Right atrium auricular region (tissue), 2 donors: ENCODE data around the gene MPO. TPM values are rescaled to one million over a fixed set of nuclear protein-coding genes. Genes with fewer than 3 reads are reported as not detected.

Experiments
- DNase-seq: peaks from one replicate; pipeline ENCODE4 v3.0.0-alpha.2; 2019; ENCODE audit warnings: low spot score
- H3K27ac ChIP-seq, 2 donors: fragments of 200-600 bp; sonication (generic); 1 replicate in 1 of 2; 2 replicates in 1 of 2; pipeline ENCODE4 v1.5.1; 2016 to 2019
- H3K27me3 ChIP-seq, 2 donors: fragments of 200-600 bp; sonication (generic); one replicate each; pipeline versions ENCODE4 v1.5.1 to v1.6.0; 2017 to 2019
- H3K36me3 ChIP-seq: fragments of 200-600 bp; sonication (generic); one replicate; pipeline ENCODE4 v1.5.1; 2016
- H3K4me1 ChIP-seq, 2 donors: fragments of 200-600 bp; sonication (generic); one replicate each; pipeline versions ENCODE4 v1.5.1 to v1.6.0; 2017 to 2019
- H3K4me3 ChIP-seq, 2 donors: fragments of 200-600 bp; sonication (generic); 1 replicate in 1 of 2; 2 replicates in 1 of 2; pipeline ENCODE4 v1.5.1; 2017 to 2019; ENCODE audit warnings: mild to moderate bottlenecking in 1 of 2, moderate library complexity in 1 of 2
- H3K9me3 ChIP-seq, 2 donors: fragments of 200-600 bp; sonication (generic); one replicate each; pipeline ENCODE4 v1.5.1; 2019
- total RNA-seq, 2 donors: library from RNA; depleted of rRNA; stranded (reverse); fragments of >200 nt; gene quantifications; one replicate each; pipeline ENCODE4 v1.1.0, GENCODE V29; 2016
- TF ChIP-seq, protein P1 (sequence below), 2 donors: fragments of 200-600 bp; sonication (generic); IDR thresholded peaks; one replicate each; pipeline ENCODE4 v1.5.1; 2019; ENCODE audit warnings: antibody characterized with exemption in 2 of 2

The MPO gene
- total RNA-seq, 2 donors from 2014 or later, result 0.12 to 0.30 TPM

DNA sequence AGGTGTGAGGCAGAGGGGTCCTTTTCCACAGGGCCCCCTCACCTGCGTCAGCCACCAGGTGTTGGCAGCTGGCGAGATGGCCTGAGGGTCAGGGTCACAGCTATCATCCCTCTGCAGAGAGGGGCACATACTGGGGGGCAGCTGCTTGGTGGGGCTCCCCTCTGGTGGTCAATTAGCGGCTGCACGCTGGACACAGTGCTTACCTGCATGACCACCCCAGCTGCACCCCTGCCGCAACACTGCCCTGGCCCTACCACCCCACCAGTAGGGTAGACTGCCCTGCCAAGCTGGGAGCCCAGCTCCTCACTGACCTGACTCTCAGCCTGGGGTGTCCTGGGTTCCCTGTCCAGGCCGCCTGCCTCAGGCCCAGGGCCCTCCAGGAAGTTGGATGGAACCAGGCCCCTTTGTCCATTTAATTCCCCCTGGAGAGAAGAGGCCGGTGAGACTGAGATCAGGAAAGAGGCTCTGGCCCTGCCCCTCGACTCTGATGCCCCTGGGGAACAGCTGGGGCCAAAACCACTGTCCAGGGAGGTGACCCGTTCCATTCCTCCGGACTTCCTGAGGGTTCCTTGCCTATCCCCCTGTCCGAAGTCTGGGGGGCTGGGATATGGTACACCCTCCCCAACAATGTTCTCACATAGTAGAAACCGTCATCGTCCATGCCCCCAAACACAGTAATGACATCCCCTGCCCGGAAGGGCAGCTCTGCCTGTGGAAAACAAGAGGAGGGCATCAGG, 24.2 kb upstream of the MPO start:
- TF ChIP-seq, protein P1, sequence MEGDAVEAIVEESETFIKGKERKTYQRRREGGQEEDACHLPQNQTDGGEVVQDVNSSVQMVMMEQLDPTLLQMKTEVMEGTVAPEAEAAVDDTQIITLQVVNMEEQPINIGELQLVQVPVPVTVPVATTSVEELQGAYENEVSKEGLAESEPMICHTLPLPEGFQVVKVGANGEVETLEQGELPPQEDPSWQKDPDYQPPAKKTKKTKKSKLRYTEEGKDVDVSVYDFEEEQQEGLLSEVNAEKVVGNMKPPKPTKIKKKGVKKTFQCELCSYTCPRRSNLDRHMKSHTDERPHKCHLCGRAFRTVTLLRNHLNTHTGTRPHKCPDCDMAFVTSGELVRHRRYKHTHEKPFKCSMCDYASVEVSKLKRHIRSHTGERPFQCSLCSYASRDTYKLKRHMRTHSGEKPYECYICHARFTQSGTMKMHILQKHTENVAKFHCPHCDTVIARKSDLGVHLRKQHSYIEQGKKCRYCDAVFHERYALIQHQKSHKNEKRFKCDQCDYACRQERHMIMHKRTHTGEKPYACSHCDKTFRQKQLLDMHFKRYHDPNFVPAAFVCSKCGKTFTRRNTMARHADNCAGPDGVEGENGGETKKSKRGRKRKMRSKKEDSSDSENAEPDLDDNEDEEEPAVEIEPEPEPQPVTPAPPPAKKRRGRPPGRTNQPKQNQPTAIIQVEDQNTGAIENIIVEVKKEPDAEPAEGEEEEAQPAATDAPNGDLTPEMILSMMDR (IDR thresholded peaks at IDR 0.05), result no peak
- Histone ChIP-seq H3K27me3 (no peaks in the 10 kb centered on the region), H3K36me3 (no peaks in the 10 kb centered on the region), H3K4me1 (no peaks in the 10 kb centered on the region), H3K4me3 (no peak overlapping the region), H3K9me3 (no peaks in the 10 kb centered on the region), H3K27ac (no peak overlapping the region)
- DNase-seq, result no peak

DNA sequence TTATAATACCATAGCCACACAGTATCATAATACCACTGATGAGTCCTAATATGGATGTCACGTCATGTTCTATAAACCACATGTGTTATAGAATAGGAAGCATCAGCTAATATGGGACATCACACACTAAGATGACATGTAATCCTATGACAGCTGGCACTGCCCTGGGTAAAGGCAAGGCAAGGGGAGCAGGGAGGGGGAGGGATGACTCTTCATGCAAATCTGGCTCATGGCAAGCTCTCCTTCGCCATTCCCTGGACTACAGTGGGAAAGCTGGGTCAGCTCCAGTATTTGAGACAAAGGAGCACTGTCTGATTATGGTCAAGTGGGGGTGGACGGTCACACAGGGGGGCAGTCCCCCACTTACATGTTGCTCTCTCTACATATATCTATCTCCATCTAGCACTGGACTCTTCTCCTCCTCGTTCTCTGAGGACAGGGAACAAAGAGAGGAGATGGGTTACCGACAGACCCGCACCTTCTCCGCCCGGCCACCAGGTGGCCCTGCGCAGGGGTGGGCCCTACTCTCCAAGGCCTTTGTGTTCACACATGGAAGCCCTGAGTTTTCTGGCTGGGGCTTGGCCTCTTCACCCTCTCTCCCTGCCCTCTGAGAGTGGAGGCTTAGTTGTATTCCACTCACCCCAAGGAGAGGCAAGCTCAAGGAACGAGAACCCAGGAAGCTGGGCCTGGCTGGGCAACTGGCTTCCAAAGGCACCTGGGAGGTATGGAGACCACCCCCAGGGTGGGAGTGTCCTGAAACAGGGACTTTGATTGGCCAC, 23.4 kb upstream of the MPO start:
- Histone ChIP-seq H3K9me3 (no peaks in the 10 kb centered on the region), H3K27ac (no peak overlapping the region), H3K27me3 (no peaks in the 10 kb centered on the region), H3K4me3 (no peak overlapping the region), H3K4me1 (no peaks in the 10 kb centered on the region), H3K36me3 (no peaks in the 10 kb centered on the region)
- TF ChIP-seq, protein P1 (IDR thresholded peaks at IDR 0.05), result peak in 1 of 2 donors; percentile 67
- no peak for DNase-seq

DNA sequence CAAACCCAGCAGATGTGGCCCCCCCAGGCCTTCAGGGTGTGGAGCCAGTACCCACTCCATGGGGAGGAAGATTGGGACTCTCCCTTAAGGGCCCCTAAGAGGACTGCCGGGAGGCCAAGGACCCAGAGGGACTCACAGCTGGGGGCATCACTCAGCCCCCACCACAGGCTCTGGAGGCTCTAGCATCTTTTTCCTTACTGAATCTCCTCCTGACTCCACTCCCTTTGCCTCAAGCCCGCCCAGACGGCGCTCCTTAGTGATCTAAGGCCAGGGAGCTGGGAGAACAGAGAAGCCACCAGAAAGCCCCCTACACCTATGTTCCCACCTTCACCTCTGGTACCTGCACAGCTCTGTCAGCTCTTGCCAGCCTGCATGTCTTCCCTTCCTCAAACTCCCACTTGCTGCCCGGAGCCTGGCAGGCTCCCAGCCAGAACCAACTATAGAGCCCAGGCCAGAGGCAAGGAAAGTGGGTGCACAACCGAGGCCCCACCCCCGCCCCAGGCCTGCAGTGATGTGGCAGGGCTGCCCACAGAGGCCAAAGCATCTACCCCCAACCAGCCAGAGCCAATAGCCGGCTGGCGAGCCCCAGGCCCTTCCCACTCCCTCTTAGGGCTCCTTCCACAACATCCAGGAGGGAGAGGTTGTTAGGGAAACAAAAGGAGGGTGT, 22.3 kb upstream of the MPO start:
- Histone ChIP-seq H3K4me3 (no peak overlapping the region), H3K4me1 (no peaks in the 10 kb centered on the region), H3K36me3 (no peaks in the 10 kb centered on the region), H3K27me3 (no peaks in the 10 kb centered on the region), H3K27ac (no peak overlapping the region), H3K9me3 (peaks cover 0 to 4% of the 10 kb centered on the region in 2 donors)
- TF ChIP-seq, protein P1 (IDR thresholded peaks at IDR 0.05), result no peak
- DNase-seq, result no peak

DNA sequence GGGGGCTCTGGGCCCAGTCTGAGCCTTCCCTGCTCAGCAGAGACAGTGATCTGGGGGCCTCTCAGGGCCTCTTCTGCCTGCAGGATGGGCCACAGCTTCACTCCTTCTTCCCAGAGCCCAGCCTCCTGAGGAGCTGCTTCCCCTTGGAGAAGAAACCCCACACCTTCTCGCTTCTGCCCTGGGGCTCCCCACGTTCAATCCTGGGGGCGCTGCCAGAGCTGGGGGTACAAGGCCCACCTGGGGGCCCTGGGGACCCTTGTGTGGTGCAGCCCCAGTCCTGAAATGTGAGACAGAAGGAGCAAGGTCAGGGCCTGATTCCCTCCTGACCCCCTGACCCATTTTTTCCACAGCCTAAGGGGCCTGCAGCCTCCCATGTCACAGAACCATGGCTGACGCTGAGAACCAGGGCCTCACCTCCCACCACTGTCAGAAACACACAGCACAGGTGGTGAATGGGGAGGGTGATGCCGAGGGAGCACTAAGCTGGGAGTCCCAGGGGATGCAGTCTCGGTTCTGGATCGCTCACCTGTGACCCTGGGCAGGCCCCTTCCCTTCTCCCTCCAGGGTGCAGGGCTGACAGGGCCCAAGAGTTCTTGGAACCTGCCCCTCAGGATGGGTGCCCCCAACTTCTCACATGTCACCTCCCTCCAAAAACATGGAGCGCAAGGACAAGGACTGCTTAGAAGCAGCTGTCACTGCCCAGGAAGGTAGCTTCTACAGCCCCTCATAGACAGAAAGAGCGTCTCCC, 21.6 kb upstream of the MPO start:
- H3K36me3 ChIP-seq, result no peaks in the 10 kb centered on the region
- peaks cover 0 to 4% of the 10 kb centered on the region in 2 donors for H3K9me3 ChIP-seq
- H3K27ac ChIP-seq, result no peak overlapping the region
- no peak for DNase-seq
- TF ChIP-seq, protein P1 (IDR thresholded peaks at IDR 0.05), result no peak
- no peaks in the 10 kb centered on the region for H3K4me1 ChIP-seq
- no peaks in the 10 kb centered on the region for H3K27me3 ChIP-seq
- H3K4me3 ChIP-seq, result no peak overlapping the region

DNA sequence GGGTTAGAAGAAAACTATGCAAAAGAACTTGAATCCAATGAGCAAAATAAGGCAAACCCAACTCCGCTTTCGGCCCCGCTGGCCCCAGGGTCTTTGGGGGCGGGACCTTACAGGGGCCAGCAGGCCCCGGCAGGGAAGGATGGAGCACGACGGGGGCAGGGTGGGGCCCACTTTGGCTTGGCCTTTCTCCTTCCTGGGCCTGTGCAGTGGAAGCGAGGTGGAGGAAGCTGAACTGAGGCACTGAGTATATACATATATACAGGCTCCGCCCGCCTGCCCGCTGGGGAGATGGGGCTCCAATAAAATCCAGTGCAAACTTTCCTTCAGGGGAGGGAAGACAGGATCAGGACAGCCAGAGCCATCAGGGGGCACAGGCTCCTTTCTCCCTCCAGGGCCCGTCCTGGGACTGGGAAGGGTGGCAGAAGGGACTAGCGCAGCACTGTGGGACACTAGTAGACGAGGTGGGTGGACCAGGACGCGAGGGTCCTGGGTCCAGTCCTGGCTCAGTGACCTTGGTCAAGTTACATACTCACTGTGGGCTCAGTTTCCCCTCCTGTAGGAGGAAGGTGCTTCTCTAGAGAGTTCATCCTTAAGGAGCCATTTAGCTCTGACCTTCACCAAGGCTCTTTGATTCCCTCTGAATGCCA, 20.9 kb upstream of the MPO start:
- peaks cover 0 to 4% of the 10 kb centered on the region in 2 donors for H3K9me3 ChIP-seq
- no peak overlapping the region for H3K27ac ChIP-seq
- DNase-seq, result no peak
- TF ChIP-seq, protein P1 (IDR thresholded peaks at IDR 0.05), result no peak
- no peaks in the 10 kb centered on the region for H3K36me3 ChIP-seq
- H3K4me3 ChIP-seq, result no peak overlapping the region
- H3K4me1 ChIP-seq, result no peaks in the 10 kb centered on the region
- no peaks in the 10 kb centered on the region for H3K27me3 ChIP-seq
